Endothelial cell of umbilical vein (primary cell): ENCODE data around the gene GYPA. TPM values are rescaled to one million over a fixed set of nuclear protein-coding genes. Genes with fewer than 3 reads are reported as not detected.
A peak's percentile ranks its signal among the peaks of the same experiment; 100 is the strongest.

Experiments used
- BruUV-seq: library from RNA; stranded (reverse); fragments of 400-500 nt; replicated peaks from 2 replicates; lab custom pipeline; 2021; lab: Mats Ljungman, UMichigan
- CTCF ChIA-PET: fragments of 300-600, 350-600 bp; sonication (Branson Sonifier 250); formaldehyde crosslinking; loops from one replicate; lab custom pipeline; 2021; ENCODE audit warnings: antibody characterized with exemption, inconsistent platforms; lab: Charles Lee
- POLR2A ChIA-PET: fragments of 300-600, 350-600 bp; sonication (Branson Sonifier 250); formaldehyde crosslinking; loops from one replicate; lab custom pipeline; 2021; ENCODE audit warnings: antibody characterized with exemption, inconsistent platforms; lab: Charles Lee
- DNase-seq: peaks from one replicate; pipeline ENCODE4 v3.0.0-alpha.2; 2011; ENCODE audit warnings: low read depth, low spot score
- FAIRE-seq: peaks from 2 replicates; lab custom pipeline; 2011; peaks lifted over from hg19 to GRCh38; lab: Jason Lieb, UNC
- H2AFZ ChIP-seq: 2 replicates; pipeline ENCODE4 v1.6.0; 2012; ENCODE audit warnings: low read depth, low read length, control low read depth, inconsistent platforms
- H3K27ac ChIP-seq: 2 replicates; pipeline ENCODE4 v1.5.1; 2011; ENCODE audit warnings: low read depth, mild to moderate bottlenecking, control low read depth, low read length, moderate library complexity; ENCODE audit not compliant: insufficient read depth
- H3K27me3 ChIP-seq, 2 experiments: 2 replicates each; pipeline versions ENCODE4 v1.6.0 to v1.6.1; 2011; ENCODE audit warnings: low read length in 2 of 2, mixed read lengths in 1 of 2; ENCODE audit not compliant: control insufficient read depth in 2 of 2, insufficient read depth in 2 of 2
- H3K36me3 ChIP-seq, 2 experiments: 2 replicates in 1 of 2; 3 replicates in 1 of 2; pipeline ENCODE4 v1.5.1; 2011; ENCODE audit warnings: low read length in 2 of 2, mild to moderate bottlenecking in 1 of 2, moderate library complexity in 1 of 2; ENCODE audit not compliant: control insufficient read depth in 2 of 2, insufficient read depth in 2 of 2; ENCODE audit errors: extremely low read depth in 1 of 2
- H3K4me1 ChIP-seq: 3 replicates; pipeline ENCODE4 v1.5.1; 2011; ENCODE audit warnings: mild to moderate bottlenecking, low read length; ENCODE audit not compliant: control insufficient read depth, insufficient read depth; ENCODE audit errors: extremely low read depth
- H3K4me2 ChIP-seq: 2 replicates; pipeline ENCODE4 v1.6.1; 2011; ENCODE audit warnings: low read length, control low read depth, mixed read lengths; ENCODE audit not compliant: insufficient read depth
- H3K4me3 ChIP-seq, 3 experiments: fragments of 200-600 bp in 1 of 3; sonication (generic), shearing (Covaris generic) in 1 of 3; replicated peaks in 1 of 3; 2 replicates each; pipeline ENCODE4 v1.5.1; 2011 to 2016; ENCODE audit warnings: control low read depth in 3 of 3, low read length in 3 of 3, mild to moderate bottlenecking in 2 of 3, inconsistent platforms in 1 of 3, low read depth in 1 of 3, moderate library complexity in 1 of 3; ENCODE audit not compliant: insufficient read depth in 1 of 3
- H3K79me2 ChIP-seq: 2 replicates; pipeline ENCODE4 v1.6.0; 2012; ENCODE audit warnings: low read length, inconsistent platforms; ENCODE audit not compliant: control insufficient read depth, insufficient read depth
- H3K9ac ChIP-seq: replicated peaks from 2 replicates; pipeline ENCODE3; 2011; ENCODE audit warnings: low read length, control low read depth; ENCODE audit not compliant: insufficient read depth; ENCODE audit errors: extremely low read depth
- H3K9me1 ChIP-seq: replicated peaks from 3 replicates; pipeline ENCODE4 v1.6.0; 2011; ENCODE audit warnings: mild to moderate bottlenecking, low read length; ENCODE audit not compliant: control insufficient read depth, insufficient read depth; ENCODE audit errors: extremely low read depth
- H3K9me3 ChIP-seq: replicated peaks from 2 replicates; pipeline ENCODE4 v1.5.1; 2012; ENCODE audit warnings: low read length, inconsistent platforms; ENCODE audit not compliant: control insufficient read depth, insufficient read depth
- H4K20me1 ChIP-seq: replicated peaks from 2 replicates; pipeline ENCODE3; 2011; ENCODE audit warnings: mild to moderate bottlenecking, low read length; ENCODE audit not compliant: control insufficient read depth, insufficient read depth; ENCODE audit errors: extremely low read depth
- CTCF ChIP-seq, 2 donors: IDR thresholded peaks; 1 replicate in 1 of 2; 2 replicates in 1 of 2; pipeline ENCODE4 v1.5.1; 2011; ENCODE audit warnings: low read length in 2 of 2, mild to moderate bottlenecking in 2 of 2, moderate library complexity in 2 of 2, control low read depth in 1 of 2, inconsistent platforms in 1 of 2, low read depth in 1 of 2; ENCODE audit not compliant: insufficient read depth in 1 of 2; ENCODE audit errors: extremely low read depth in 1 of 2
- EZH2 ChIP-seq: IDR thresholded peaks from 2 replicates; pipeline ENCODE4 v1.6.1; 2012; ENCODE audit warnings: borderline replicate concordance, low read depth, mild to moderate bottlenecking, moderate library complexity, low read length, inconsistent platforms; ENCODE audit not compliant: severe bottlenecking
- FOS ChIP-seq: IDR thresholded peaks from 2 replicates; pipeline ENCODE4 v1.6.1; 2011; ENCODE audit warnings: mild to moderate bottlenecking, low read length, moderate library complexity, borderline replicate concordance; ENCODE audit not compliant: insufficient read depth
- GATA2 ChIP-seq: IDR thresholded peaks from 2 replicates; pipeline ENCODE4 v1.7.0; 2011; ENCODE audit warnings: low read depth, mild to moderate bottlenecking, moderate library complexity, mixed read lengths, low read length; ENCODE audit not compliant: insufficient read length, insufficient read depth
- JUN ChIP-seq: IDR thresholded peaks from 2 replicates; pipeline ENCODE4 v1.6.1; 2011; ENCODE audit warnings: borderline replicate concordance, low read depth; ENCODE audit not compliant: insufficient read length, insufficient read depth
- MAX ChIP-seq: IDR thresholded peaks from 2 replicates; pipeline ENCODE4 v1.6.1; 2011; ENCODE audit not compliant: insufficient read depth, insufficient read length
- MYC ChIP-seq: IDR thresholded peaks from one replicate; pipeline ENCODE4 v1.6.1; 2011; ENCODE audit warnings: mild to moderate bottlenecking, low read depth, low read length
- POLR2A ChIP-seq: IDR thresholded peaks from 2 replicates; pipeline ENCODE4 v1.6.1; 2012; ENCODE audit warnings: low read depth, mild to moderate bottlenecking, control low read depth, low read length
- POLR2AphosphoS5 ChIP-seq: IDR thresholded peaks from 2 replicates; pipeline ENCODE4 v1.6.1; 2012; ENCODE audit warnings: low read depth, mild to moderate bottlenecking, control low read depth, low read length, moderate library complexity; ENCODE audit not compliant: insufficient read depth
- dilution Hi-C: fragments of 300-500 bp; cut with MboI; formaldehyde crosslinking; loops from one replicate; pipeline ENCODE4 v1.15.0; 2019; ENCODE audit warnings: low sequenced_read_pairs; ENCODE audit not compliant: extremely low pct_ligation_motif_present
- intact Hi-C: fragments of 100-400 bp; cut with micrococcal nuclease; formaldehyde crosslinking; loops from one replicate; pipeline ENCODE4 v1.10.0; 2022
- polyA plus RNA-seq, 4 experiments: library from polyadenylated mRNA; depleted of rRNA in 3 of 4; stranded (reverse) in 3 of 4; unstranded in 1 of 4; fragments of >200 nt; gene quantifications; 2 replicates each; pipeline versions ENCODE4 v1.2.1 to v1.2.3, GENCODE V29; 2011 to 2012; ENCODE audit warnings: missing spikeins in 1 of 4
- total RNA-seq: library from RNA; stranded (reverse); gene quantifications from 2 replicates; pipeline ENCODE4 v1.2.3, GENCODE V29; 2021

Gene GYPA
- total and polyA plus RNA-seq, 2 donors (not counting 3 experiments of a cell fraction or from before 2014, with no cell fraction given): not detected

DNA sequence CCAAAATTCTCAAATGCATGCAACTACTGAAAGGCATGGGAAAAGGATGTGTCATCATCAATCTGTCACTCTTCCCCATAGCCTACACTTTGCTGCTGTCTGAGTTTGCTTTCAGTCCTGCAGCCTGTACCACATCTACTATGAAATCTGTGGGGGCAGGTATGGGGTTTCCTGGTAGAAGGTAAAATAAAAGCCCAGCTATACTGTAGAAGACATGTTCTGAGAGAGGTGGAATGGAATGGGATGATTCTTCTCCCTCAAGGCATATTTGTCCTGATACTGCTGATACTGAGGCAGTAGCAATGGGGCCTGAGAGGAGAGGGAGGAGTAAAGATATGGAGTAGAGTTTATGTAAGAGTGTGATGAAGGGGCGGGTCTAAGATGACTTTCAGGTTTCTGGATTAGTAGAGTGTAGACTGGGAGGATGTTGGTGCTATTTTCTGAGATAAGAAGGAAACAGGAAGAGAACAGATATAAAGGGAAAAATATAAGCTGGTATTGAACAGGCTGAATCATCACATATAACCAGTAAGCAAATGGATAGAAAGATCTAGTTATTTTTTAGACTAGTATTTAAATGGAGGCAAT, 38.7 kb upstream of the GYPA start:
- BruUV-seq: no TSS peak
- H2AFZ ChIP-seq: peak overlapping the region; percentile 24
- peaks cover 16% of the 10 kb centered on the region for H3K4me1 ChIP-seq
- dilution Hi-C loops (no loop called here), intact Hi-C loops (loop anchor here (5.0 kb wide), 1 partner anchor 1438 kb away; the partner anchor contains the start of gene MMAA)
- no peak overlapping the region for H3K4me3 ChIP-seq
- no peak for FAIRE-seq
- H3K27ac ChIP-seq: no peak overlapping the region
- H3K9me3 ChIP-seq: no peaks in the 10 kb centered on the region
- peak; percentile 10 for DNase-seq
- H3K9ac ChIP-seq: no peak overlapping the region
- ChIA-PET CTCF (interaction anchor here (1.9 to 3.4 kb wide), 2 partner anchors 607 to 882 kb away, joined by 4 to 23 read pairs; no protein-coding TSS in a partner anchor), POLR2A (no interaction called here)
- H3K79me2 ChIP-seq: no peaks in the 10 kb centered on the region
- no peak overlapping the region for H3K4me2 ChIP-seq
- TF ChIP-seq POLR2AphosphoS5 (no peak), EZH2 (no peak), POLR2A (no peak), FOS (no peak), JUN (no peak), MYC (no peak), MAX (no peak), GATA2 (no peak), CTCF (IDR thresholded peaks at IDR 0.05; ENCODE audit: extremely low read depth in 1 of 2, insufficient read depth in 1 of 2, low read depth in 1 of 2, low read length in 2 of 2) (no peak)
- H3K36me3 ChIP-seq: no peaks in the 10 kb centered on the region
- no peaks in the 10 kb centered on the region for H3K9me1 ChIP-seq
- H3K27me3 ChIP-seq: no peaks in the 10 kb centered on the region
- no peaks in the 10 kb centered on the region for H4K20me1 ChIP-seq
